Caco-2 (cell line): ENCODE data around the gene SIPA1. TPM values are rescaled to one million over a fixed set of nuclear protein-coding genes. Genes with fewer than 3 reads are reported as not detected.

Source experiments
- BruUV-seq: library from RNA; stranded (reverse); fragments of 400-500 nt; replicated peaks from 2 replicates; lab custom pipeline; 2021; lab: Mats Ljungman, UMichigan
- CTCF ChIA-PET: fragments of 300-600 bp; sonication (Branson Sonifier 250); formaldehyde crosslinking; loops from one replicate; lab custom pipeline; 2022; ENCODE audit warnings: antibody characterized with exemption; lab: Charles Lee
- POLR2A ChIA-PET: fragments of 300-600 bp; sonication (Branson Sonifier 250); formaldehyde crosslinking; loops from one replicate; lab custom pipeline; 2022; ENCODE audit warnings: antibody characterized with exemption; lab: Charles Lee
- DNase-seq, 2 experiments: peaks; one replicate each; pipeline versions ENCODE4 v3.0.0 to v3.0.0-alpha.2; 2020 to 2022
- H3K27me3 ChIP-seq: replicated peaks from 2 replicates; pipeline ENCODE4 v1.6.0; 2011; ENCODE audit warnings: low read length; ENCODE audit not compliant: control insufficient read depth, insufficient read depth
- H3K36me3 ChIP-seq: 2 replicates; pipeline ENCODE4 v1.5.1; 2011; ENCODE audit warnings: low read length; ENCODE audit not compliant: control insufficient read depth, insufficient read depth
- H3K4me1 ChIP-seq: fragments of 250-450 bp; sonication (Bioruptor Pico); 2 replicates; pipeline ENCODE4 v1.5.1; 2020; ENCODE audit warnings: mild to moderate bottlenecking
- H3K4me3 ChIP-seq: 2 replicates; pipeline ENCODE4 v1.5.1; 2011; ENCODE audit warnings: low read depth, mild to moderate bottlenecking, control low read depth, low read length
- H3K9me3 ChIP-seq: fragments of 250-450 bp; sonication (Bioruptor Pico); 2 replicates; pipeline ENCODE4 v1.5.1; 2020; ENCODE audit warnings: mild to moderate bottlenecking, moderate library complexity
- H3K27ac Mint-ChIP-seq: one replicate; pipeline ENCODE4 v1.8.0; 2022; ENCODE audit warnings: mixed read lengths; ENCODE audit not compliant: unreplicated experiment
- H3K27me3 Mint-ChIP-seq: one replicate; pipeline ENCODE4 v1.8.0; 2022; ENCODE audit warnings: mixed read lengths; ENCODE audit not compliant: insufficient read depth, unreplicated experiment
- H3K36me3 Mint-ChIP-seq: one replicate; pipeline ENCODE4 v1.8.0; 2022; ENCODE audit warnings: mild to moderate bottlenecking, mixed read lengths; ENCODE audit not compliant: insufficient read depth, unreplicated experiment
- H3K4me1 Mint-ChIP-seq: one replicate; pipeline ENCODE4 v1.8.0; 2022; ENCODE audit warnings: low read depth, mixed read lengths; ENCODE audit not compliant: unreplicated experiment
- H3K4me3 Mint-ChIP-seq: one replicate; pipeline ENCODE4 v1.8.0; 2022; ENCODE audit warnings: mild to moderate bottlenecking, moderate library complexity, mixed read lengths; ENCODE audit not compliant: unreplicated experiment
- H3K9me3 Mint-ChIP-seq: one replicate; pipeline ENCODE4 v1.8.0; 2022; ENCODE audit warnings: mixed read lengths; ENCODE audit not compliant: unreplicated experiment
- intact Hi-C: fragments of 100-400 bp; cut with micrococcal nuclease; formaldehyde crosslinking; loops from one replicate; pipeline ENCODE4 v1.10.0; 2022; ENCODE audit not compliant: unreplicated experiment
- total RNA-seq: library from RNA; stranded (reverse); gene quantifications from 2 replicates; pipeline ENCODE4 v1.2.3, GENCODE V29; 2022
- TF ChIP-seq, protein P1 (sequence below), 2 experiments: fragments of 200-600 bp in 1 of 2; IDR thresholded peaks; 1 replicate in 1 of 2; 2 replicates in 1 of 2; pipeline versions ENCODE4 v1.5.1 to v1.8.0; 2011 to 2022; ENCODE audit warnings: antibody characterized with exemption in 1 of 2, control low read depth in 1 of 2, inconsistent platforms in 1 of 2, low read depth in 1 of 2, low read length in 1 of 2, mild to moderate bottlenecking in 1 of 2, moderate library complexity in 1 of 2; ENCODE audit not compliant: insufficient read depth in 1 of 2, severe bottlenecking in 1 of 2, unreplicated experiment in 1 of 2

Gene SIPA1
- total RNA-seq, 1 experiment from 2014 or later, result 30.5 TPM

DNA sequence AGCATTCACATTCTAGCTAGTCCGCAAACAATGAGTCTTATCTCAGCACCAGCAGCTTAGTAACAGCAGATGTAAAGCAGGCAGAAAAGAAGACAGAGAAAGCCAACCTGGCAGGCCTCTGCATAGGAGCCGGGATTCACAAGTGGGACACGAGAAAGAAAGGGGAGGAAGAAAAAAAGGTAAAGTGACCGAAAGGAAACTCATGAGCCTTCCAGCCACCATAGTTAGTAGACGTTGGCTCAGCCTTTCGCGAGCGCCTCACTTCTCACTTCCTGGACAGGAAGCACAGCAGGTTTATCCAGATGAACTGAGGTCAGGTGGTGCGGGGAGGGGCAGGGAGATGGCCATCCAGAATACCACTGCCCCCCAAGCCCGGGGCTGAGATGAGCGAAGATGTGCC is 54.5 kb downstream of the SIPA1 start:
- Mint-ChIP-seq H3K9me3 (no peaks in the 10 kb centered on the region), H3K4me3 (no peak overlapping the region), H3K36me3 (no peaks in the 10 kb centered on the region), H3K4me1 (peaks cover 7% of the 10 kb centered on the region), H3K27me3 (no peaks in the 10 kb centered on the region), H3K27ac (no peak overlapping the region)
- no TSS peak for BruUV-seq
- DNase-seq, result no peak
- POLR2A ChIA-PET, result no interaction called here
- Histone ChIP-seq H3K9me3 (no peaks in the 10 kb centered on the region), H3K27me3 (no peaks in the 10 kb centered on the region), H3K4me1 (peaks cover 6% of the 10 kb centered on the region), H3K36me3 (no peaks in the 10 kb centered on the region), H3K4me3 (no peak overlapping the region)
- TF ChIP-seq, protein P1, sequence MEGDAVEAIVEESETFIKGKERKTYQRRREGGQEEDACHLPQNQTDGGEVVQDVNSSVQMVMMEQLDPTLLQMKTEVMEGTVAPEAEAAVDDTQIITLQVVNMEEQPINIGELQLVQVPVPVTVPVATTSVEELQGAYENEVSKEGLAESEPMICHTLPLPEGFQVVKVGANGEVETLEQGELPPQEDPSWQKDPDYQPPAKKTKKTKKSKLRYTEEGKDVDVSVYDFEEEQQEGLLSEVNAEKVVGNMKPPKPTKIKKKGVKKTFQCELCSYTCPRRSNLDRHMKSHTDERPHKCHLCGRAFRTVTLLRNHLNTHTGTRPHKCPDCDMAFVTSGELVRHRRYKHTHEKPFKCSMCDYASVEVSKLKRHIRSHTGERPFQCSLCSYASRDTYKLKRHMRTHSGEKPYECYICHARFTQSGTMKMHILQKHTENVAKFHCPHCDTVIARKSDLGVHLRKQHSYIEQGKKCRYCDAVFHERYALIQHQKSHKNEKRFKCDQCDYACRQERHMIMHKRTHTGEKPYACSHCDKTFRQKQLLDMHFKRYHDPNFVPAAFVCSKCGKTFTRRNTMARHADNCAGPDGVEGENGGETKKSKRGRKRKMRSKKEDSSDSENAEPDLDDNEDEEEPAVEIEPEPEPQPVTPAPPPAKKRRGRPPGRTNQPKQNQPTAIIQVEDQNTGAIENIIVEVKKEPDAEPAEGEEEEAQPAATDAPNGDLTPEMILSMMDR (IDR thresholded peaks at IDR 0.05; ENCODE audit: insufficient read depth in 1 of 2, low read depth in 1 of 2, low read length in 1 of 2, severe bottlenecking in 1 of 2, unreplicated experiment in 1 of 2), result no peak
- CTCF ChIA-PET, result no interaction called here
- intact Hi-C loops, result no loop called here

DNA sequence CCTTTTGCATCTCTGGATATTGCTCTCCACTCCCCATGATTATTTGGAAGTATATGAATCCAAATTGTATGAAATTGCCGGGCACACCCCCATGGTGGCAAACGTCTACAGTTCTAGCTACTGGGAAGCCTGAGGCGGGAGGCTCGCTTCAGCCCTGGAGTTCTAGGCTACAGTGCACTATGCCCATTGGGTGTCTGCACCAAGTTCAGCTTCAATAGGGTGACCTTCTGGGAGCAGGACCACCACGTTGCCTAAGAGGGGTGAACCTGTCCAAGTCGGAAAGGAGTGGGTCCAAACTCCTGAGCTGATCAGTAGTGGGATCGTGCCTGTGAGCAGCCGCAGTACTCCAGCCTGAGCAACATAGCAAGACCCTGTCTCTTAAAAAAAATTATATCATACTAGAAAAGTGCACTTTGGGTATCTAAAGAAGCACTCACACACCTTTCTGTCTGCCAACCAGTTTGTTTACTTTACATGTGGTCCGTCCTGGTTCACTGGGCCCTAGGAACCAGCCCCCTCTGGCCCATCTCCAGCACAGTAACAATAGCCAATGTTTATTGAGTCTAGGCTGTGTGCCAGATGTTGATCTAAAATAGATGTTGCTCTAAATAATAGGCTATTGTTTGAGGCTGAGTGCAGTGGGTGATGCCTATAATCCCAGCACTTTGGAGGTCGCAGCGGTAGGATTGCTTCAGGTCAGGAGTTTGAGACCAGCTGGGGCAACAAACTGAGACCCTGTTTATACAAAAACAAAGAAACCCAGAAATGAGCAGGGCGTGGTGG is 57.7 kb downstream of the SIPA1 start:
- H3K36me3 ChIP-seq, result no peaks in the 10 kb centered on the region; the same call in 1 of the 2 replicates
- H3K9me3 ChIP-seq, result no peaks in the 10 kb centered on the region
- intact Hi-C loops, result no loop called here
- Mint-ChIP-seq H3K36me3 (peaks cover 5% of the 10 kb centered on the region), H3K4me3 (no peak overlapping the region), H3K9me3 (no peaks in the 10 kb centered on the region), H3K27me3 (peaks cover 3% of the 10 kb centered on the region), H3K4me1 (peaks cover 7% of the 10 kb centered on the region), H3K27ac (no peak overlapping the region)
- H3K4me1 ChIP-seq, result peaks cover 6% of the 10 kb centered on the region
- no peak for DNase-seq
- CTCF ChIA-PET, result interaction anchor here (0.6 kb wide), 1 partner anchor 314 kb away, joined by 5 read pairs; no protein-coding TSS in a partner anchor
- BruUV-seq, result no TSS peak
- H3K27me3 ChIP-seq, result no peaks in the 10 kb centered on the region
- no peak overlapping the region for H3K4me3 ChIP-seq
- POLR2A ChIA-PET, result no interaction called here
- TF ChIP-seq, protein P1 (IDR thresholded peaks at IDR 0.05; ENCODE audit: insufficient read depth in 1 of 2, low read depth in 1 of 2, low read length in 1 of 2, severe bottlenecking in 1 of 2, unreplicated experiment in 1 of 2), result no peak

- peaks cover 7% of the 10 kb centered on the region for H3K4me1 Mint-ChIP-seq
- H3K27me3 Mint-ChIP-seq, result peaks cover 5% of the 10 kb centered on the region
- Histone ChIP-seq H3K36me3 (no peaks in the 10 kb centered on the region; the same call in 1 of the 2 replicates), H3K9me3 (no peaks in the 10 kb centered on the region; the same call in 1 of the 2 replicates), H3K4me1 (peaks cover 6% of the 10 kb centered on the region), H3K27me3 (no peaks in the 10 kb centered on the region), H3K4me3 (no peak overlapping the region)
- peaks cover 5% of the 10 kb centered on the region for H3K36me3 Mint-ChIP-seq
- no TSS peak for BruUV-seq
- DNase-seq, result no peak
- intact Hi-C loops, result no loop called here
- H3K4me3 Mint-ChIP-seq, result no peak overlapping the region
- CTCF ChIA-PET, result interaction anchor here (0.7 kb wide), 3 partner anchors 48 to 419 kb away, joined by 3 to 4 read pairs (median 4); no protein-coding TSS in a partner anchor
- H3K9me3 Mint-ChIP-seq, result no peaks in the 10 kb centered on the region
- TF ChIP-seq, protein P1 (IDR thresholded peaks at IDR 0.05; ENCODE audit: insufficient read depth in 1 of 2, low read depth in 1 of 2, low read length in 1 of 2, severe bottlenecking in 1 of 2, unreplicated experiment in 1 of 2), result no peak
- H3K27ac Mint-ChIP-seq, result no peak overlapping the region
- POLR2A ChIA-PET, result no interaction called here
Observed at GRCh38 chr11:65696802-65697552, 59.1 kb downstream of the SIPA1 start.
